ENCODE results near the gene SNX32.

DNA sequence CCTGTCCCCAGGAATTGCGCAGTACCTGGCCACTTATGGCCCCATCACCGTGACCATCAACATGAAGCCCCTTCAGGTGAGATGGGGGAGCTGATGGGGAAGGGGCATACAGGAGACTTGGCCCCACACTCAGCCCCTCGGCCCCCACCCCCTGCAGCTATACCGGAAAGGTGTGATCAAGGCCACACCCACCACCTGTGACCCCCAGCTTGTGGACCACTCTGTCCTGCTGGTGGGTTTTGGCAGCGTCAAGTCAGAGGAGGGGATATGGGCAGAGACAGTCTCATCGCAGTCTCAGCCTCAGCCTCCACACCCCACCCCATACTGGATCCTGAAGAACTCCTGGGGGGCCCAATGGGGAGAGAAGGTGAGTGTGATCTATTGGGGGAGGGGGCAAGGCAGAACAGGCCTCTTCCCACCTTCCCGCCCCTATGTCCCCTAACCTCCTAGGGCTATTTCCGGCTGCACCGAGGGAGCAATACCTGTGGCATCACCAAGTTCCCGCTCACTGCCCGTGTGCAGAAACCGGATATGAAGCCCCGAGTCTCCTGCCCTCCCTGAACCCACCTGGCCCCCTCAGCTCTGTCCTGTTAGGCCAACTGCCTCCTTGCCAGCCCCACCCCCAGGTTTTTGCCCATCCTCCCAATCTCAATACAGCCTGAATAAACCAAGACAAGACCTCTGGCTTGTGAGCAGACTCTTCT lies 49.4 kb downstream of the SNX32 start:
- TF ChIP-seq, protein P1, sequence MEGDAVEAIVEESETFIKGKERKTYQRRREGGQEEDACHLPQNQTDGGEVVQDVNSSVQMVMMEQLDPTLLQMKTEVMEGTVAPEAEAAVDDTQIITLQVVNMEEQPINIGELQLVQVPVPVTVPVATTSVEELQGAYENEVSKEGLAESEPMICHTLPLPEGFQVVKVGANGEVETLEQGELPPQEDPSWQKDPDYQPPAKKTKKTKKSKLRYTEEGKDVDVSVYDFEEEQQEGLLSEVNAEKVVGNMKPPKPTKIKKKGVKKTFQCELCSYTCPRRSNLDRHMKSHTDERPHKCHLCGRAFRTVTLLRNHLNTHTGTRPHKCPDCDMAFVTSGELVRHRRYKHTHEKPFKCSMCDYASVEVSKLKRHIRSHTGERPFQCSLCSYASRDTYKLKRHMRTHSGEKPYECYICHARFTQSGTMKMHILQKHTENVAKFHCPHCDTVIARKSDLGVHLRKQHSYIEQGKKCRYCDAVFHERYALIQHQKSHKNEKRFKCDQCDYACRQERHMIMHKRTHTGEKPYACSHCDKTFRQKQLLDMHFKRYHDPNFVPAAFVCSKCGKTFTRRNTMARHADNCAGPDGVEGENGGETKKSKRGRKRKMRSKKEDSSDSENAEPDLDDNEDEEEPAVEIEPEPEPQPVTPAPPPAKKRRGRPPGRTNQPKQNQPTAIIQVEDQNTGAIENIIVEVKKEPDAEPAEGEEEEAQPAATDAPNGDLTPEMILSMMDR (IDR thresholded peaks at IDR 0.05) = no peak
- TF ChIP-seq POLR2A (IDR thresholded peaks at IDR 0.05) = no peak

Measured in uterus (tissue), 2 donors.